Glomerular endothelial cell (primary cell): ENCODE measurements around the gene KCNQ2. TPM values are rescaled to one million over a fixed set of nuclear protein-coding genes. Genes with fewer than 3 reads are reported as not detected.

Experiments
- DNase-seq: peaks from one replicate; pipeline ENCODE4 v3.0.0-alpha.2; 2011; ENCODE audit warnings: low read depth, low spot score; ENCODE audit errors: extremely low read depth
- total RNA-seq: library from RNA; depleted of rRNA; stranded (reverse); fragments of >200 nt; gene quantifications from 2 replicates; pipeline ENCODE4 v1.2.3, GENCODE V29; 2015

Gene KCNQ2
- total RNA-seq, 1 donor from 2014 or later = not detected

GRCh38 chr20:63374504-63374903 lies 98.0 kb downstream of the KCNQ2 start:
- DNase-seq = no peak

DNA sequence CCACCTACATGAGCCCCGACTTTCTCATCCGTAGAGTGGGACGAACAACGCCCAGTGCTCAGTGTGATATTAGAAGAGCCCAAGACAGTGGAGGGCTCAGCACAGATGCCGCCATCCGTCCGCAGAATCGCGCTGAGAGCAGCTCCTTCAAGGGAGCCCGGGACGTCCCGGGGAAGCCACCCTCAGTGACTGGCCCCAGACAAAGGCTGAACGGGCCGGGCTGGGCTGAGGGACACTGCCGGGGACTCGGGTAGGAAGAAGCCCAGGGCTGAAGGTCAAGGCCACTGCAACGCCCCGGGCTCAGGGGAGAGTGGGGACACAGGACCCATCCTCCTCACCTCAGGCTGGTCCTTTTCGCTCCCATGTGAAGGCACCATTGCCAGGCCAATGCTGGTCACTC lies 98.5 kb downstream of the KCNQ2 start:
- DNase-seq = no peak

GRCh38 chr20:63372971-63373885 lies 99.2 kb downstream of the KCNQ2 start:
- no peak for DNase-seq

DNA sequence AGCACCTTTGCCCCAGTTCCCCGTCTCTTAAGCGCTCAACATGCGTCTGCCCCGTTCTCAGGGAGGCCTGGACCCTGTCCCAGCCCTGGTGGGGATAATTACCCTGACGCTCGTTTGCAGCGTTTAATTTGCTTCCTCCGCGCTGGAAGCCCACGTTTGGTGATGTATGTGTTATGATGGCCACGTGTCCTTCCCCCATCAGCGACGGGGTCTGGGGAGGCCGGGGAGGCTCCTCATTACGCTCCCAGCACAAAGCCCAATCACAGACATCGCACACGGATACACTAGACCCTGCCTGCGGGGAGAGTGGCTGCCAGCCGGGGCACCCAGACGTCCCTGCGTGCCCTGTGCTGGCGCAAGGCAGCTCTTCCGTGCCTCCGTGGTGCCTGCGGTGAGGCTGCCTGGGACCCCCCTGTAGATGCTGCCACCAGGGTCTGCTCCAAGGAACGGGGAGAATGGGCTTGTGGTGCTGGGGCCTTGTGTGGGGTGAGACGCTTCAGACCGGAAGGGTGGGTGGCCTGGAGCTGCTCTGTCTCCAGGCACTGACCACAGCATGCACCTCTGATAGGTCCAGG lies 101.1 kb downstream of the KCNQ2 start:
- no peak for DNase-seq

DNA sequence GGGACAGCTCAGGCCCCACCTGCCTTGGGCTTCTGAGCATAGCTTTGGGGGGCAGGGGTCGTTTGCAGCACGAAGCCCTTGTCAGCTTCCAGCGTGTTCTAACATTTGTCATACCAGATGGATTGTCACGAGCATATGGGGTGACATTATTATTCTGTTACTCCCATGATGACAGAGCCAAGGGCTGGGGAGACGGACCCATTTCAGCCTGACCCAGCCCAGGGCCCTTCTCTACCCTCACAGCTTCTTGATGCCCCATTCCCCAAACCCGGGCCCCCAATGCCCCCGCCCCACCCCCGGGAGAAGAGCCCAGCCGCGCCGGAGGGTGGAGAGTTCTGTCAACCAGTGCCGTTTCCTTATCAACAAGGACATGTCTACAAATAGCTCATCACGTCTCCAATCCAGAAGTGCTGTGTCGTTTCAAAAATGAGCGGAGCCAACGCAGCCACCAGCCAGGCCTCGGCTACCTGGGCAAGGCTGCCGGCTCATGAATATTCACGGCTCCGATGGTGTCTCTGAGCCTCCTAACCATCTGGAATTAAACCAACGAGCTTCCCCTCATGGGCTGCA lies 101.8 kb downstream of the KCNQ2 start:
- DNase-seq = no peak

DNA sequence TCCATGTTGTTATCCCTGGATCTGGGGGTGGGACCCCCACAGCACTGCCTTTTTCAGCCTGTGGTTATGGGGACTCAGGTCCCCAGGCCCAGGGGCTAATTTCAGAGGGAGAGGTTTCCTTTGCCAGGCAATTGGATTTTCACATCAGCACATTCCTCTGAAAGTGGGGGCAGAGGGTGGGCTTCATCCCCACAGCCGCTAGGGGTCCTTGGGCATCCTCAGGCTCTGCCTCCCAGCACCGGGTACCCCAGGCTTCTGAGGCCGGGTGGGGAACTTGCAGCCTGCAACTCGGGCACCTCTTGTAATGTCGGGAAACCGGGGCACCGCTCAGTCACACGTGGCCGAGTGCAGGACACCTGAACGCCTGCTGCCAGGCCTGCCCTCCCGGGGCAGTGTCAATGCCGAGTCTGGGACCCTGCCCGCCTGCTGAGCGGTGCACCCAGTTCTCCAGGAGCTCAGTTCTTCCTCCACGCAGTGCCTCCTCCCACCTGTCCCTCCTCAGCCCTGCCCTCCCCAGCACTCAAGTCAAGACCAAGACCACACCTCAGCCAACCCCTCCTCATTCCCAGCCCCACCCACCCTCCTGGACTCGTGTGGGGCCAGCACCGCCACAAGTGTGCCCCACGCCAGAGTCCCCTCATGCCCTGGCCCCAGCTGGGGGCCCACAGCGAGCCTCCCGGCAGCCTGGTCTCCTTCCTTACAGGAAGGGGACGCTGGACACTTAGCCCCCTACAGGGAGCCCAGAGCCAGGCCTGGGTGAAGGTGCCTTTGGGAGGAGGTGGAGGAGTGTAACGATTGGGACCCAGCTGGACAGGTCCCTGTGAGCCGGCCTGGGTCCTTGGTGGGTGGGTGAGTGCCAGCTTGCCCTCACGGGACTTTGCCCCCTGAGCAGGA lies 102.5 kb downstream of the KCNQ2 start:
- DNase-seq = no peak

GRCh38 chr20:63369024-63369530 lies 103.4 kb downstream of the KCNQ2 start:
- no peak for DNase-seq

DNA sequence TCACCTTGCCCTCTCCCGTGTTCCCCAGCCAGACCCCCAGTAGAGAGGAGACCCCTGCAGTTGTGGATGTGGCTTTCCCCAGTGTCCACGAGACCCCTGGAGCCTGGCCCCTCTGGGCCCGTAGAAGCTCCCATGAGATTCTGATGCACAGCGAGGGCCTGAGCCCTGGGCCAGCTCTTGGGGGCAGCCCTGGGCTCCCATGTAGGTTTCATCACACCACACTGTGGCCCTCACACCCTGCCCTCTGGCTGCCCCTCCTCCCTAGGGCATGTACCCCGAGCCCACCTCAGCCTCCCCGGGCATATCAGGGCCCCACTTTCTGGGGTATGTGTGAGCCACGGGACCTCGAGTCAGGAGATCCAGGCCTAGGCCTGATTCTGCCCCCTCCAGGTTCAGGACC lies 104.3 kb downstream of the KCNQ2 start:
- no peak for DNase-seq

DNA sequence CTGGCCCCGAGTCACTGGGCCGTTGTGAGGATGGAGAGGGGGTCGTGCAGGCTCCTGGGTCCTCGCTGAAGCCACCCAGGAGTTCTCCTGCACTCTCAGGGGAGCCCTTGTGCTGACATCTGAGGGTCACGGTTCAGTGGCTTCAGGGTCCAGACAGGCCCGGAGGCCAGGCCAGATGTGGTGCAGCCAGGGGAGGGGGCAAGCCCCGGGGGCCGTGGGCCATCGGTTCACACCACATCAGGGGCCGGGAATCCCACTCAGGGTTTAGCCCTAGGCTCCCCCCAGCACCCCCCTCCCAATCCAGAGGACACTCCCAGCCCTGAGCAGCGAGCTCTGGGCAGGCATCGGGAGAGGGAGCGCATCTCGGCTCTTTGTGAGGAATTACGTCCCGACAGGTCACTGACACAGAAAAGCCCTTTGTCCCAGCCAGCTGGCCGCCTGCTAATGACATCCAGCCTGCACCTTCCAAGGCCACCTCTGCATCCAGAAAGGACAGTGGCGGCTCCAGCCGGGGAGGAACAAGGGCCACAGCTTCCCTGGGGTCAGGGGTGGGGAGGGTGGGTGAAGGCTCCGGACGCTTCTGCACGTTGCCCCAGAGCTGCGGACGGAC lies 104.9 kb downstream of the KCNQ2 start:
- DNase-seq = no peak

GRCh38 chr20:63366390-63367365 lies 105.8 kb downstream of the KCNQ2 start:
- no peak for DNase-seq

- DNase-seq = no peak
Measured at GRCh38 chr20:63365601-63366389, 106.7 kb downstream of the KCNQ2 start.

- DNase-seq = no peak
Measured at GRCh38 chr20:63364801-63365585, 107.5 kb downstream of the KCNQ2 start.

GRCh38 chr20:63363981-63364561 lies 108.4 kb downstream of the KCNQ2 start:
- no peak for DNase-seq

DNA sequence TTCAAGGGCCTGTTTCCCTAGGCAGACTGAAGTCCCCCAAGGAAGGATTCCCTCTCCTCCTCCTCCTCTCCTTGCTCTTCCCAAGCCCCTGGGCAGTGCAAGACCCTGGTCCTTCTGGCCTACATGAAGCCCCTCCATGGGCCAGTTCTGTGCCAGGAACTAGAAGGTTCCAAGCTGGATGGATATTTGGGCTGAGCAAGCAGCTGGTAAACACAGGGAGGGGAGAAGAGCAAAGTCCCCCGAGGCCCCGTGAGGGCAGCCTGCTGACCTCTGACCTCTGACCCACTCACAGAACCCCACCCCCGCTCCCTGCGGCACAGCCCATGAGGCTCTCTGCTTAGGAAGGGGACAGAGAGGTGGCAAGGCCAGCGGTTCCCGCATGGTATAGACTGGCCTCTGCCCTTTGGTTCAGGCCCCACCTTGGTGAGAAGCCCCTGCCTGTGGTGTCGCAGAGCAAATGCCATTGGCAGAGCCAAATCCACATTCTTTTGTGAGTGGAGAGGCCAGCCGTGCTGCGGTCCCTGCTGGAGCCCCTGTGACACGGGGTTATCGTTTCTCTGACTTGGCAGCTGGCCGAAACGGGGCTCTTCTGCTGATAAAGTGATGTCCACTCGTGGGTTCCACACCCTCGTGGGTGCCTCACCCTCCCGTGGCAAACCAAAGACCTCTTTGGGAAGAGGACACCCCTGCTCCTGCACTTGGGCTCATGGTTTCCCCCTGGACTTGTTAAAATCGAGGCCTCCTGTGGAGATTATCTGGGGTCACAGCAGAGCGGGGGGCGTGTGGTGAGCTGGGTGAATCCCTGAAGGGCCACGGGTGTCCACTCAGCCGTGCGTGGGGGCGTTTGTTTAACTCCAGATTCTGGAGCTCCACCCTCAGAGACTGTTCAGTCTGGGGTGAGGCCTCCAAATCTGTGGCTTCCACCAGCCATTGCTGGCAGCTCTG lies 109.2 kb downstream of the KCNQ2 start:
- no peak for DNase-seq

- DNase-seq = no peak
Measured at GRCh38 chr20:63362436-63363009, 109.9 kb downstream of the KCNQ2 start.
